Spleen (tissue), 11 donors: Measurements from ENCODE around the gene METRNL. TPM values are rescaled to one million over a fixed set of nuclear protein-coding genes. Genes with fewer than 3 reads are reported as not detected.
A peak's percentile ranks its signal among the peaks of the same experiment; 100 is the strongest.

Experiments
- DNase-seq: peaks from one replicate; pipeline ENCODE4 v3.0.0-alpha.2; 2020
- H3K27ac ChIP-seq, 8 donors: fragments of 200-600 bp; sonication (generic) in 7 of 8; 1 replicate in 4 of 8; 2 replicates in 4 of 8; pipeline versions ENCODE4 v1.5.0 to v1.8.0; 2016 to 2021; ENCODE audit warnings: inconsistent platforms in 4 of 8, mild to moderate bottlenecking in 4 of 8, moderate library complexity in 1 of 8
- H3K27me3 ChIP-seq, 7 donors: fragments of 200-600 bp; sonication (generic) in 6 of 7; replicated peaks in 1 of 7; 1 replicate in 4 of 7; 2 replicates in 3 of 7; pipeline versions ENCODE4 v1.5.0 to v1.8.0; 2016 to 2021; ENCODE audit warnings: inconsistent platforms in 3 of 7, mild to moderate bottlenecking in 1 of 7
- H3K36me3 ChIP-seq, 6 donors: fragments of 200-600 bp; sonication (generic) in 5 of 6; 1 replicate in 4 of 6; 2 replicates in 2 of 6; pipeline versions ENCODE4 v1.5.0 to v1.8.0; 2016 to 2021; ENCODE audit warnings: inconsistent platforms in 2 of 6
- H3K4me1 ChIP-seq, 6 donors: fragments of 200-600 bp; sonication (generic) in 5 of 6; 1 replicate in 3 of 6; 2 replicates in 3 of 6; pipeline versions ENCODE4 v1.5.0 to v1.8.0; 2016 to 2021; ENCODE audit warnings: inconsistent platforms in 3 of 6
- H3K4me3 ChIP-seq, 8 donors: fragments of 200-600 bp; sonication (generic) in 7 of 8; 1 replicate in 4 of 8; 2 replicates in 4 of 8; pipeline versions ENCODE4 v1.5.0 to v1.8.0; 2016 to 2021; ENCODE audit warnings: inconsistent platforms in 4 of 8, mild to moderate bottlenecking in 4 of 8, moderate library complexity in 2 of 8
- H3K9me3 ChIP-seq, 8 donors: fragments of 200-600 bp; sonication (generic) in 7 of 8; 1 replicate in 4 of 8; 2 replicates in 4 of 8; pipeline versions ENCODE4 v1.5.0 to v1.8.0; 2016 to 2021; ENCODE audit warnings: inconsistent platforms in 4 of 8
- POLR2A ChIP-seq, 3 donors: fragments of 450-650 bp; IDR thresholded peaks; one replicate each; pipeline ENCODE4 v1.5.1; 2017; ENCODE audit warnings: antibody characterized with exemption in 3 of 3, mild to moderate bottlenecking in 1 of 3
- POLR2AphosphoS5 ChIP-seq, 3 donors: sonication (generic); formaldehyde crosslinking; IDR thresholded peaks; one replicate each; pipeline ENCODE4 v1.5.1; 2017; ENCODE audit warnings: antibody characterized with exemption in 3 of 3
- WGBS, 5 donors: extraction: QIAGEN DNeasy Blood & Tissue Kit in 3 of 5; methylation state at CpG; one replicate each; pipeline versions ENCODE4 v1.1.5 to v1.1.7; 2013 to 2018; 5-methylcytosine and 5-hydroxymethylcytosine counted together
- intact Hi-C: fragments of 100-400 bp; cut with DNase I; formaldehyde crosslinking; loops from one replicate; pipeline ENCODE4 v1.15.0; 2023; ENCODE audit warnings: low total_unique reads
- polyA plus RNA-seq, 3 donors: library from polyadenylated mRNA; stranded (reverse); fragments of 200-250 nt; gene quantifications; one replicate each; pipeline ENCODE4 v1.2.1, GENCODE V29; 2013
- total RNA-seq, 7 donors: library from RNA; depleted of rRNA in 3 of 7; stranded (reverse); fragments of >200 nt in 3 of 7; fragmentation: NEBNext Ultra II Directional in 4 of 7; extraction: Animal tissue kit (Norgen Biotek cat#: 25700) in 4 of 7; gene quantifications; one replicate each; pipeline versions ENCODE4 v1.1.0 to v1.2.1, GENCODE V29; 2016 to 2021
- TF ChIP-seq, protein P1 (sequence below), 11 experiments: fragments of 200-600 bp in 7 of 11; fragments of 450-650 bp in 4 of 11; sonication (generic) in 4 of 11; IDR thresholded peaks in 8 of 11; conservative IDR thresholded peaks in 3 of 11; 1 replicate in 7 of 11; 2 replicates in 4 of 11; pipeline versions ENCODE4 v1.4.0 to v1.8.0; 2016 to 2021; ENCODE audit warnings: antibody characterized with exemption in 11 of 11, inconsistent platforms in 4 of 11, mild to moderate bottlenecking in 1 of 11
- donor health status: healthy with polysubstance abuse.
- donor health status: DM: no; HTN: no; CAD: no; lungs with moderate emphysema.
- donor health status: DM: no; HTN: no; CAD: no.
- donor health status: Bipolar disorder and iron deficiency.
- donor health status: healthy.
- donor health status: DM: no; HTN: no; CAD: no.
- donor health status: DM: yes; HTN: yes; CAD: no.

METRNL gene
- total and polyA plus RNA-seq, 10 donors, result 14.7 to 51.2 (median 35.0) TPM

DNA sequence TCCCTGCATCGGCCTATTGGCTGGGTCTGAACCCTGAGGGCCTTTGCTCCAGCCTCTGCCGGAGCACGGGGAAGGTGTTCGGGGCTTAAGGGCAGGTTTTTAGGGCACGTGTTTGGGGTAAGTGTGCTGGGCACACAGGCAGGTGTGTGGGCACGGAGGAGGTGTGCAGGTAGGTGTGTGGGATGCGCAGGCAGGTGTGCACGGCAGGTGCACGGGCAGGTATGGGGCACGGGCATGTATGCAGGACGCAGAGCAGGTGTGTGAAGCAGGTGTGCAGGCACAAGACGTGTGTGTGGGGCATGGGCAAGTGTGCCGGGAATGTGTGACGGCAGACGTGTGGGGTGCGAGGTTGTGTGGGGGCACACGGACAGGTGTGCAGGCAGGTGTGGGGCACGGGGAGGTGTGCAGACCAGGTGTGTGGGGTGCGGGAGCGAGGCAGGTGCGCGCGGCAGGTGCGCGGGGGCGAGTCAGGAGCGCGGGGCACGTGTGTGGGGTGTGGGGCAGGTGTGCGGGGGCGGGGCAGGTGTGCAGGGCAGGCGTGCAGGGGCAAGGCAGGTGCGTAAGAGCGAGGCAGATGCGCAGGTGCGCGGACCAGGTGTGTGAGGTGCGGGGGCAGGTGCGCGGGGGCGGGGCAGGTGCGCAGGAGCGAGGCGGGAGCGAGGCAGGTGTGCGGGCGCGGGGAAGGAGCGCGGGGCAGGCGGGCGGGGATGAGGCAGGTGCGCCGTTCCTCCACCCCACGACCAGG is 28.6 kb upstream of the METRNL start:
- H3K4me1 ChIP-seq, result peaks cover 13 to 74% (median 47%) of the 10 kb centered on the region in 6 donors
- no peak for DNase-seq
- H3K4me3 ChIP-seq, result peak overlapping the region; percentile 47 to 93 (median 71)
- intact Hi-C loops, result no loop called here
- peaks cover 0 to 12% (median 0%) of the 10 kb centered on the region in 6 donors for H3K36me3 ChIP-seq
- no peaks in the 10 kb centered on the region for H3K27me3 ChIP-seq
- WGBS, 5 donors, result 33 to 57% (median 39%) methylated on average over 29 to 55 of the region's 55 CpGs
- TF ChIP-seq POLR2A (IDR thresholded peaks at IDR 0.05), result no peak
- TF ChIP-seq, protein P1, sequence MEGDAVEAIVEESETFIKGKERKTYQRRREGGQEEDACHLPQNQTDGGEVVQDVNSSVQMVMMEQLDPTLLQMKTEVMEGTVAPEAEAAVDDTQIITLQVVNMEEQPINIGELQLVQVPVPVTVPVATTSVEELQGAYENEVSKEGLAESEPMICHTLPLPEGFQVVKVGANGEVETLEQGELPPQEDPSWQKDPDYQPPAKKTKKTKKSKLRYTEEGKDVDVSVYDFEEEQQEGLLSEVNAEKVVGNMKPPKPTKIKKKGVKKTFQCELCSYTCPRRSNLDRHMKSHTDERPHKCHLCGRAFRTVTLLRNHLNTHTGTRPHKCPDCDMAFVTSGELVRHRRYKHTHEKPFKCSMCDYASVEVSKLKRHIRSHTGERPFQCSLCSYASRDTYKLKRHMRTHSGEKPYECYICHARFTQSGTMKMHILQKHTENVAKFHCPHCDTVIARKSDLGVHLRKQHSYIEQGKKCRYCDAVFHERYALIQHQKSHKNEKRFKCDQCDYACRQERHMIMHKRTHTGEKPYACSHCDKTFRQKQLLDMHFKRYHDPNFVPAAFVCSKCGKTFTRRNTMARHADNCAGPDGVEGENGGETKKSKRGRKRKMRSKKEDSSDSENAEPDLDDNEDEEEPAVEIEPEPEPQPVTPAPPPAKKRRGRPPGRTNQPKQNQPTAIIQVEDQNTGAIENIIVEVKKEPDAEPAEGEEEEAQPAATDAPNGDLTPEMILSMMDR (IDR thresholded peaks at IDR 0.05 in 8 of 11, conservative IDR thresholded peaks at IDR 0.05 in 3 of 11), result peak in 1 of 11 experiments; percentile 27
- TF ChIP-seq POLR2AphosphoS5 (IDR thresholded peaks at IDR 0.05), result no peak
- peaks cover 0 to 5% (median 0%) of the 10 kb centered on the region in 8 donors for H3K9me3 ChIP-seq
- peak overlapping the region; percentile 85 to 97 (median 92) for H3K27ac ChIP-seq

DNA sequence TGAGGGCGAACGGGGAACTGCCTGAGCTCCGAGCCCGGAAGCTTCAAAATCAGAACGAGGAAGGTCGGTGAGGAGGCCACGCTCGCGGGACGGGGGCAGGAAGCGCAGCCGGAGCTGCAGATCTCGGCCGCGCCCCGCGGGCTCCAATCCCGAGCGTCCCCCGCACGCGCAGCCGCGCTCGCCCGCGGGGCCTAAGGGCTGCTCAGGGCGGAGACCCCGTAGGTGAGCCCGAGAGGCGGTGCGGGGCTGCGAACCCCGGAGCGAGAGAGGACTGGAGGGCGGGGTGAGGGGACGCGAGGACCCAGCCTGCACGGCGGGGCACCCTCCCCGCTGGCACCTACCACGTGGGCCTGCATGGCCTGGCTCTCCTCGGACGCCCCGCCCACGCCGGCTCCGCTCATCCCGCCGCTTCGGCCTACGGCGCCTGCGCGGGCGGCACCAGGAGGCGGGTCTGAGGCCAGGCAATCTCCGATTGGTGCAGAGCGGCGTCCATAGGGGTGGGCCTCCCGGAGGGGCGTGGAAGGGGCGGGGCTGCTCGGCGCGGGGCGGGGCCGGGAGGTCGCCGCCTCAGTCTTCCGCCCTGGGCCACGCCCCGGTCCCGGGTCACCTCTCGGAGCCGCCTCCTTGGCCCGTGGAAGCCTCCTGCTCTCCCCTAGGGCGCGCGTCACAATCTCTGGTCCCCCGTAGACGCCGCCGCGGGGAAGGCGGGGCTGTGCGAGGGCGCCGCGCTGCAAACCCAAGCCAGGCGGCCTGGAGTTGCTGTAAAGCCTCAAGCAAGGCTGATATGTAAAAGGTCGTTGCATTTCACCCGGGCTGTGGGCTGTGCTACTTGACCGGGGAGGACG is 27.8 kb upstream of the METRNL start:
- 0 to 2% (median 1%) methylated on average over 40 to 95 of the region's 95 CpGs for WGBS, 5 donors
- intact Hi-C loops, result no loop called here
- Histone ChIP-seq H3K4me1 (peaks cover 13 to 68% (median 47%) of the 10 kb centered on the region in 6 donors), H3K36me3 (peaks cover 0 to 5% (median 0%) of the 10 kb centered on the region in 6 donors), H3K4me3 (peak overlapping the region; percentile 47 to 93 (median 71)), H3K27me3 (no peaks in the 10 kb centered on the region), H3K27ac (peak overlapping the region; percentile 85 to 97 (median 92)), H3K9me3 (peaks cover 0 to 5% (median 0%) of the 10 kb centered on the region in 8 donors)
- peak; percentile 99 for DNase-seq
- TF ChIP-seq POLR2AphosphoS5 (IDR thresholded peaks at IDR 0.05) (peak; percentile 98), POLR2A (IDR thresholded peaks at IDR 0.05) (peak; percentile 60 to 91 (median 91))
- TF ChIP-seq, protein P1 (IDR thresholded peaks at IDR 0.05 in 8 of 11, conservative IDR thresholded peaks at IDR 0.05 in 3 of 11), result peak in 4 of 11 experiments; percentile 14 to 31 (median 26)

DNA sequence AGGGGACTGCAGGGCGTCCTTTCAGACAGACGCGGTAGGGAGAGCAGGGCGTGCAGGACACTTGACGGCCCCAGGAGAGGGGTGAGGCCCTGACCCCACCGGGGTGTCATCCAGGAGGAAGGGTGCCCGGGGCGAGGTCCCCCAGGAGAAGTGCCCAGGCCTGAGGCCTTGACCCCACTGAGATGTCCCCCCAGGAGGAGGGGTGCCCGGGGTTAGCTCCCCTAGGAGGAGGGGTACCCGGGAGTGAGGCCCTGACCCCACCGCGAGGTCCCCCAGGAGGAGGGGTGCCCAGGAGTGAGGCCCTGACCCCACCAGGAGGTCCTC is 27.2 kb upstream of the METRNL start:
- Histone ChIP-seq H3K27me3 (no peaks in the 10 kb centered on the region), H3K4me1 (peaks cover 13 to 63% (median 47%) of the 10 kb centered on the region in 6 donors), H3K36me3 (no peaks in the 10 kb centered on the region), H3K9me3 (peaks cover 0 to under 1% (median 0%) of the 10 kb centered on the region in 8 donors), H3K27ac (peak overlapping the region; percentile 82 to 97 (median 92)), H3K4me3 (peak overlapping the region in 7 of 8 donors; percentile 27 to 93 (median 69))
- intact Hi-C loops, result no loop called here
- 36 to 55% (median 44%) methylated on average over 6 to 12 of the region's 12 CpGs for WGBS, 5 donors
- no peak for DNase-seq
- TF ChIP-seq POLR2AphosphoS5 (IDR thresholded peaks at IDR 0.05) (no peak), POLR2A (IDR thresholded peaks at IDR 0.05) (no peak)
- TF ChIP-seq, protein P1 (IDR thresholded peaks at IDR 0.05 in 8 of 11, conservative IDR thresholded peaks at IDR 0.05 in 3 of 11), result no peak
